Caco-2 (cell line): ENCODE data around the gene TNS3. TPM values are rescaled to one million over a fixed set of nuclear protein-coding genes. Genes with fewer than 3 reads are reported as not detected.

Source experiments
- BruUV-seq: library from RNA; stranded (reverse); fragments of 400-500 nt; replicated peaks from 2 replicates; lab custom pipeline; 2021; lab: Mats Ljungman, UMichigan
- CTCF ChIA-PET: fragments of 300-600 bp; sonication (Branson Sonifier 250); formaldehyde crosslinking; loops from one replicate; lab custom pipeline; 2022; ENCODE audit warnings: antibody characterized with exemption; lab: Charles Lee
- POLR2A ChIA-PET: fragments of 300-600 bp; sonication (Branson Sonifier 250); formaldehyde crosslinking; loops from one replicate; lab custom pipeline; 2022; ENCODE audit warnings: antibody characterized with exemption; lab: Charles Lee
- DNase-seq, 2 experiments: peaks; one replicate each; pipeline versions ENCODE4 v3.0.0 to v3.0.0-alpha.2; 2020 to 2022
- H3K27me3 ChIP-seq: replicated peaks from 2 replicates; pipeline ENCODE4 v1.6.0; 2011; ENCODE audit warnings: low read length; ENCODE audit not compliant: control insufficient read depth, insufficient read depth
- H3K36me3 ChIP-seq: 2 replicates; pipeline ENCODE4 v1.5.1; 2011; ENCODE audit warnings: low read length; ENCODE audit not compliant: control insufficient read depth, insufficient read depth
- H3K4me1 ChIP-seq: fragments of 250-450 bp; sonication (Bioruptor Pico); 2 replicates; pipeline ENCODE4 v1.5.1; 2020; ENCODE audit warnings: mild to moderate bottlenecking
- H3K4me3 ChIP-seq: 2 replicates; pipeline ENCODE4 v1.5.1; 2011; ENCODE audit warnings: low read depth, mild to moderate bottlenecking, control low read depth, low read length
- H3K9me3 ChIP-seq: fragments of 250-450 bp; sonication (Bioruptor Pico); 2 replicates; pipeline ENCODE4 v1.5.1; 2020; ENCODE audit warnings: mild to moderate bottlenecking, moderate library complexity
- H3K27ac Mint-ChIP-seq: one replicate; pipeline ENCODE4 v1.8.0; 2022; ENCODE audit warnings: mixed read lengths; ENCODE audit not compliant: unreplicated experiment
- H3K27me3 Mint-ChIP-seq: one replicate; pipeline ENCODE4 v1.8.0; 2022; ENCODE audit warnings: mixed read lengths; ENCODE audit not compliant: insufficient read depth, unreplicated experiment
- H3K36me3 Mint-ChIP-seq: one replicate; pipeline ENCODE4 v1.8.0; 2022; ENCODE audit warnings: mild to moderate bottlenecking, mixed read lengths; ENCODE audit not compliant: insufficient read depth, unreplicated experiment
- H3K4me1 Mint-ChIP-seq: one replicate; pipeline ENCODE4 v1.8.0; 2022; ENCODE audit warnings: low read depth, mixed read lengths; ENCODE audit not compliant: unreplicated experiment
- H3K4me3 Mint-ChIP-seq: one replicate; pipeline ENCODE4 v1.8.0; 2022; ENCODE audit warnings: mild to moderate bottlenecking, moderate library complexity, mixed read lengths; ENCODE audit not compliant: unreplicated experiment
- H3K9me3 Mint-ChIP-seq: one replicate; pipeline ENCODE4 v1.8.0; 2022; ENCODE audit warnings: mixed read lengths; ENCODE audit not compliant: unreplicated experiment
- intact Hi-C: fragments of 100-400 bp; cut with micrococcal nuclease; formaldehyde crosslinking; loops from one replicate; pipeline ENCODE4 v1.10.0; 2022; ENCODE audit not compliant: unreplicated experiment
- total RNA-seq: library from RNA; stranded (reverse); gene quantifications from 2 replicates; pipeline ENCODE4 v1.2.3, GENCODE V29; 2022
- TF ChIP-seq, protein P1 (sequence below), 2 experiments: fragments of 200-600 bp in 1 of 2; IDR thresholded peaks; 1 replicate in 1 of 2; 2 replicates in 1 of 2; pipeline versions ENCODE4 v1.5.1 to v1.8.0; 2011 to 2022; ENCODE audit warnings: antibody characterized with exemption in 1 of 2, control low read depth in 1 of 2, inconsistent platforms in 1 of 2, low read depth in 1 of 2, low read length in 1 of 2, mild to moderate bottlenecking in 1 of 2, moderate library complexity in 1 of 2; ENCODE audit not compliant: insufficient read depth in 1 of 2, severe bottlenecking in 1 of 2, unreplicated experiment in 1 of 2

TNS3 gene
- total RNA-seq, 1 experiment from 2014 or later, result 263 TPM

DNA sequence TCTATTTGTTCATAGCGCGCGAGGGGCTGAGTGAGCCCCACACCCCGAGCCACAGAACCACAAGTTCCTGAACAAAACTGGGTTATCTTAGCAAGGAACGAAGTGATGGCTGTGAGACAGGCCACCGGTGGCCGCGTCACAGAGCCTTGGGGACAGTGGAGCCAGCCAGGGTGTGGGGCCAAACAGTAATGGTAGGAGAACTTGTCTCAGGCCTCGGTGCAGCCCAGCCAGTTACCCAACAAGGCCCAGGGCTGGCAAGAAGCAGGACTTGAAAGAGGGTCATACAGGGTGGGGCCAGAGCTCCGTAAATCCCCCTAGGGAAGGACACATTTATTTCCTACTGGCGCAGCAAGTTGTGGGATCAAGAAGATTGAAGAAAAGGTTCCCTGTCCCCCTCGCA lies 39.4 kb upstream of the TNS3 start:
- no TSS peak for BruUV-seq
- H3K36me3 Mint-ChIP-seq, result no peaks in the 10 kb centered on the region
- H3K4me1 ChIP-seq, result peaks cover 55% of the 10 kb centered on the region
- ChIA-PET CTCF (no interaction called here), POLR2A (no interaction called here)
- H3K4me1 Mint-ChIP-seq, result peaks cover 37% of the 10 kb centered on the region
- H3K9me3 ChIP-seq, result no peaks in the 10 kb centered on the region
- TF ChIP-seq, protein P1, sequence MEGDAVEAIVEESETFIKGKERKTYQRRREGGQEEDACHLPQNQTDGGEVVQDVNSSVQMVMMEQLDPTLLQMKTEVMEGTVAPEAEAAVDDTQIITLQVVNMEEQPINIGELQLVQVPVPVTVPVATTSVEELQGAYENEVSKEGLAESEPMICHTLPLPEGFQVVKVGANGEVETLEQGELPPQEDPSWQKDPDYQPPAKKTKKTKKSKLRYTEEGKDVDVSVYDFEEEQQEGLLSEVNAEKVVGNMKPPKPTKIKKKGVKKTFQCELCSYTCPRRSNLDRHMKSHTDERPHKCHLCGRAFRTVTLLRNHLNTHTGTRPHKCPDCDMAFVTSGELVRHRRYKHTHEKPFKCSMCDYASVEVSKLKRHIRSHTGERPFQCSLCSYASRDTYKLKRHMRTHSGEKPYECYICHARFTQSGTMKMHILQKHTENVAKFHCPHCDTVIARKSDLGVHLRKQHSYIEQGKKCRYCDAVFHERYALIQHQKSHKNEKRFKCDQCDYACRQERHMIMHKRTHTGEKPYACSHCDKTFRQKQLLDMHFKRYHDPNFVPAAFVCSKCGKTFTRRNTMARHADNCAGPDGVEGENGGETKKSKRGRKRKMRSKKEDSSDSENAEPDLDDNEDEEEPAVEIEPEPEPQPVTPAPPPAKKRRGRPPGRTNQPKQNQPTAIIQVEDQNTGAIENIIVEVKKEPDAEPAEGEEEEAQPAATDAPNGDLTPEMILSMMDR (IDR thresholded peaks at IDR 0.05; ENCODE audit: insufficient read depth in 1 of 2, low read depth in 1 of 2, low read length in 1 of 2, severe bottlenecking in 1 of 2, unreplicated experiment in 1 of 2), result no peak
- no peak overlapping the region for H3K4me3 ChIP-seq
- no peaks in the 10 kb centered on the region for H3K27me3 ChIP-seq
- DNase-seq, result no peak
- H3K36me3 ChIP-seq, result no peaks in the 10 kb centered on the region
- H3K9me3 Mint-ChIP-seq, result no peaks in the 10 kb centered on the region
- H3K27me3 Mint-ChIP-seq, result no peaks in the 10 kb centered on the region
- H3K4me3 Mint-ChIP-seq, result no peak overlapping the region
- intact Hi-C loops, result loop anchor here (5.0 kb wide), 1 partner anchor 44 kb away; no protein-coding TSS in a partner anchor
- peak overlapping the region; percentile 77 for H3K27ac Mint-ChIP-seq

DNA sequence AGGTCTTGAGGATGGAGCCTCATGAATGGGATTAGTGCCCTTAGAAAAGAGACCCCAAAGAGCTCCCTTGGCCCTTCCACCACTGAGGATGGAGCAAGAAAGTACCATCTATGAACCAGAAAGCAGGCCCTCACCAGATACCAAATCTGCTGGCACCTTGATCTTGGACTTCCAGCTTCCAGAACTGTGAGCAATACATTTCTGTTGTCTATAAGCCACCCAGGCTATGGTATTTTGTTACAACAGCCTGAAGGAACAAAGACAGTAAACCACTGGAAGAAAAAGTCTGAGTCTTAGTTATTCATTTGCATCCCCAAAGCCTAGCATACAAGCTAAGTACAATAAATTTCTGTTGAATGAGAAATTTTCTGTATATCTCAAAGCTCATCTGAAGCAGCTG lies 37.9 kb upstream of the TNS3 start:
- H3K27ac Mint-ChIP-seq, result no peak overlapping the region
- CTCF ChIA-PET, result no interaction called here

DNA sequence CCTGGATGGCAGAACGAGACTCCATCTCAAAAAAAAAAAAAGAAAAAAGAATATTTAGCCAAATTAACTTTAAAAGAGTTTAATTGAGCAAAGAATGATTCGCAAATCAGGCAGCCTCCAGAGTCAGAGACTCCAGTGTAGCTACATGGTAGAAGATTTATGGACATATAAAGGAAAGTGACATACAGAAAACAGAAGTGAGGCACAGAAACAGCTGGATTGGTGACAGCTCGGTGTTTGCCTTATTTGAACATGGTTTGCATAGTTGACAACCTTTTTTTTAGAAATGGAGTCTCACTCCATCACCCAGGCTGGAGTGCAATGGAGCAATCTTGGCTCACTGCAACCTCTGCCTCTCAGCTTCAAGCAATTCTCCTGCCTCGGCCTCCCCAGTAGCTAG lies 35.2 kb upstream of the TNS3 start:
- Histone ChIP-seq H3K27me3 (no peaks in the 10 kb centered on the region), H3K9me3 (no peaks in the 10 kb centered on the region), H3K36me3 (no peaks in the 10 kb centered on the region), H3K4me3 (no peak overlapping the region), H3K4me1 (peaks cover 20% of the 10 kb centered on the region)
- no peak for DNase-seq
- H3K36me3 Mint-ChIP-seq, result no peaks in the 10 kb centered on the region
- no peaks in the 10 kb centered on the region for H3K27me3 Mint-ChIP-seq
- TF ChIP-seq, protein P1 (IDR thresholded peaks at IDR 0.05; ENCODE audit: insufficient read depth in 1 of 2, low read depth in 1 of 2, low read length in 1 of 2, severe bottlenecking in 1 of 2, unreplicated experiment in 1 of 2), result no peak
- H3K4me3 Mint-ChIP-seq, result no peak overlapping the region
- H3K9me3 Mint-ChIP-seq, result no peaks in the 10 kb centered on the region
- intact Hi-C loops, result no loop called here
- POLR2A ChIA-PET, result no interaction called here
- peaks cover 28% of the 10 kb centered on the region for H3K4me1 Mint-ChIP-seq
- BruUV-seq, result no TSS peak
- CTCF ChIA-PET, result no interaction called here
- no peak overlapping the region for H3K27ac Mint-ChIP-seq

More for the DNA sequence above, 37.9 kb upstream of the TNS3 start:
- DNase-seq, result no peak
- H3K4me1 Mint-ChIP-seq, result peaks cover 37% of the 10 kb centered on the region
- H3K9me3 Mint-ChIP-seq, result no peaks in the 10 kb centered on the region
- no peaks in the 10 kb centered on the region for H3K36me3 ChIP-seq
- no peaks in the 10 kb centered on the region for H3K27me3 ChIP-seq
- intact Hi-C loops, result loop anchor here (5.0 kb wide), 1 partner anchor 43 kb away; no protein-coding TSS in a partner anchor
- H3K4me1 ChIP-seq, result peaks cover 46% of the 10 kb centered on the region
- no TSS peak for BruUV-seq
- POLR2A ChIA-PET, result no interaction called here
- no peak overlapping the region for H3K4me3 Mint-ChIP-seq
- no peaks in the 10 kb centered on the region for H3K36me3 Mint-ChIP-seq
- no peaks in the 10 kb centered on the region for H3K27me3 Mint-ChIP-seq
- H3K4me3 ChIP-seq, result no peak overlapping the region
- no peaks in the 10 kb centered on the region for H3K9me3 ChIP-seq
- TF ChIP-seq, protein P1 (IDR thresholded peaks at IDR 0.05; ENCODE audit: insufficient read depth in 1 of 2, low read depth in 1 of 2, low read length in 1 of 2, severe bottlenecking in 1 of 2, unreplicated experiment in 1 of 2), result no peak
